KMS-11 (cell line): ENCODE measurements around the gene CNTLN.

Source experiments
- H2AFZ ChIP-seq: fragments of 200-600 bp; sonication (generic); 2 replicates; pipeline ENCODE4 v1.6.1; 2016; ENCODE audit warnings: antibody characterized with exemption, mixed run types, low read depth
- H3K27ac ChIP-seq: fragments of 200-600 bp; sonication (generic); 2 replicates; pipeline ENCODE4 v1.6.1; 2016; ENCODE audit warnings: mild to moderate bottlenecking, mixed run types
- H3K27me3 ChIP-seq: fragments of 200-600 bp; sonication (generic); 2 replicates; pipeline ENCODE4 v1.6.1; 2017; ENCODE audit warnings: mild to moderate bottlenecking, low read depth, mixed run types, moderate library complexity; ENCODE audit not compliant: insufficient read depth
- H3K36me3 ChIP-seq: fragments of 200-600 bp; sonication (generic); 2 replicates; pipeline ENCODE4 v1.6.1; 2017; ENCODE audit warnings: mild to moderate bottlenecking, mixed run types; ENCODE audit not compliant: insufficient read depth
- H3K4me1 ChIP-seq: fragments of 200-600 bp; sonication (generic); 2 replicates; pipeline ENCODE4 v1.6.1; 2016; ENCODE audit warnings: mild to moderate bottlenecking, low read depth, mixed run types; ENCODE audit not compliant: poor library complexity, severe bottlenecking
- H3K4me2 ChIP-seq: fragments of 200-600 bp; sonication (generic); 2 replicates; pipeline ENCODE4 v1.7.0; 2016; ENCODE audit warnings: mild to moderate bottlenecking, mixed run types
- H3K4me3 ChIP-seq: fragments of 200-600 bp; sonication (generic); IDR thresholded peaks from 2 replicates; pipeline ENCODE4 v1.6.1; 2017; ENCODE audit warnings: low read depth, low read length, mixed read lengths; ENCODE audit not compliant: insufficient read depth
- H3K79me2 ChIP-seq: fragments of 200-600 bp; sonication (generic); 2 replicates; pipeline ENCODE4 v1.6.1; 2016; ENCODE audit warnings: low read depth, mixed run types; ENCODE audit not compliant: insufficient read depth
- H3K9ac ChIP-seq: fragments of 200-600 bp; sonication (generic); 2 replicates; pipeline ENCODE4 v1.6.1; 2016; ENCODE audit warnings: mild to moderate bottlenecking, mixed run types
- H4K20me1 ChIP-seq: fragments of 200-600 bp; sonication (generic); 2 replicates; pipeline ENCODE4 v1.6.1; 2016; ENCODE audit warnings: mild to moderate bottlenecking, mixed run types; ENCODE audit not compliant: insufficient read depth
- CTCF ChIP-seq: fragments of 200-600 bp; sonication (generic); conservative IDR thresholded peaks from 2 replicates; pipeline ENCODE4 v1.6.1; 2017; ENCODE audit warnings: low read depth, mild to moderate bottlenecking, antibody characterized with exemption, low read length, moderate library complexity, mixed read lengths

Gene CNTLN

DNA sequence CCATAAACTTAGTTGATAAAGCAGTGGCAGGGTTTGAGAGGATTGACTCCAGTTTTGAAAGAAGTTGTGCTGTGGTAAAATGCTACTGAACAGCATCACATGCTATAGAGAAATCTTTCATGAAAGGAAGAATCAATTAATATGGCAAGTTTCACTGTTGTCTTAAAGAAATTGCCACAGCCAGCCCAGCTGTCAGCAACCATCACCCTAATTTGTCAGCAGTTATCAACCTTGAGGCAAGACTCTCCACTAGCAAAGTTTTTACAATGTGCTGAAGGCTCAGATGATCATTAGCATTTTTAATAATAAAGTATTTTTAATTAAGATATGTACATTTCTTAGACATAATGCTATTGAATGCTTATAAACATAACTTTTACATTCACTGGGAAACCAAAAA is 343.0 kb downstream of the CNTLN start:
- no peak overlapping the region for H3K4me3 ChIP-seq
- no peaks in the 10 kb centered on the region for H3K79me2 ChIP-seq
- H3K9ac ChIP-seq: no peak overlapping the region
- peaks cover 25% of the 10 kb centered on the region for H3K4me1 ChIP-seq
- no peak overlapping the region; the same call in 1 of the 2 replicates for H3K4me2 ChIP-seq
- no peaks in the 10 kb centered on the region for H3K36me3 ChIP-seq
- H3K27ac ChIP-seq: no peak overlapping the region
- H3K27me3 ChIP-seq: no peaks in the 10 kb centered on the region
- no peak overlapping the region for H2AFZ ChIP-seq
- no peaks in the 10 kb centered on the region for H4K20me1 ChIP-seq
- TF ChIP-seq CTCF: no peak

DNA sequence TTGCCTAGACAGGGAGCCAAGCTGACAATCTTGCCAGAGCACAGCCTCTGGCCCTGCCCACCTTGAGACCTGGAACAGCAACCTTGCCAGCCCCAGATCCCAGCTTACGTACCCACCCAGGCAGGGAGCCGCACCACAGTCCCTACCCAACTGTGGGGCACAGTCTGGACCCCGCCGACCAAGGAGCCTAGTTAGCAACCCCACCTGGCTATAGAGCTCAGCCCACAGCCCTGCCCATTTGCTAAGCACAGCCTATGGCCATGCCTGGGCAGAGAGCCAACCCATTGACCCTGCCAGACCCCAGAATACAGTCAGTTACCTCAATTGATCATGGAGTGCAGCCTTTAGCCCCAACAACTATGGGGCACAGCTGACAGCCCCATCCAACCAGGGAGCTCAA is 346.1 kb downstream of the CNTLN start:
- H3K4me3 ChIP-seq: no peak overlapping the region

GRCh38 chr9:17481565-17481964 is 346.7 kb downstream of the CNTLN start:
- Histone ChIP-seq H3K79me2 (no peaks in the 10 kb centered on the region), H3K27ac (no peak overlapping the region), H3K4me2 (no peak overlapping the region), H3K36me3 (no peaks in the 10 kb centered on the region), H3K4me3 (no peak overlapping the region), H2AFZ (no peak overlapping the region), H3K9ac (no peak overlapping the region), H4K20me1 (no peaks in the 10 kb centered on the region), H3K4me1 (peaks cover 16% of the 10 kb centered on the region), H3K27me3 (no peaks in the 10 kb centered on the region)
- no peak for TF ChIP-seq CTCF

More for the DNA sequence above, 346.1 kb downstream of the CNTLN start:
- TF ChIP-seq CTCF: no peak
- no peak overlapping the region for H2AFZ ChIP-seq
- no peaks in the 10 kb centered on the region for H3K27me3 ChIP-seq
- no peaks in the 10 kb centered on the region for H4K20me1 ChIP-seq
- H3K79me2 ChIP-seq: no peaks in the 10 kb centered on the region
- peaks cover 22% of the 10 kb centered on the region for H3K4me1 ChIP-seq
- no peak overlapping the region for H3K27ac ChIP-seq
- no peaks in the 10 kb centered on the region for H3K36me3 ChIP-seq
- H3K4me2 ChIP-seq: no peak overlapping the region
- H3K9ac ChIP-seq: no peak overlapping the region

GRCh38 chr9:17484906-17485305 is 350.1 kb downstream of the CNTLN start:
- no peaks in the 10 kb centered on the region for H3K79me2 ChIP-seq
- H2AFZ ChIP-seq: no peak overlapping the region
- no peaks in the 10 kb centered on the region for H3K4me1 ChIP-seq
- no peaks in the 10 kb centered on the region for H3K36me3 ChIP-seq
- no peak overlapping the region for H3K4me3 ChIP-seq
- no peak overlapping the region for H3K9ac ChIP-seq
- no peaks in the 10 kb centered on the region for H3K27me3 ChIP-seq
- no peak overlapping the region for H3K27ac ChIP-seq
- no peak for TF ChIP-seq CTCF
- no peak overlapping the region for H3K4me2 ChIP-seq
- no peaks in the 10 kb centered on the region for H4K20me1 ChIP-seq
